DOHH2 (cell line): ENCODE data around the gene COL7A1.

ENCODE experiments used
- H3F3A ChIP-seq: fragments of 200-600 bp; sonication (generic), shearing (Covaris generic); 2 replicates; pipeline ENCODE4 v1.6.0; 2016; ENCODE audit warnings: antibody characterized with exemption, mild to moderate bottlenecking; ENCODE audit not compliant: control insufficient read depth, insufficient read depth
- H3K27ac ChIP-seq: fragments of 200-600 bp; sonication (generic); 2 replicates; pipeline ENCODE4 v1.5.1; 2014; ENCODE audit warnings: low read depth, mild to moderate bottlenecking, low read length, moderate library complexity
- H3K27me3 ChIP-seq: fragments of 200-600 bp; sonication (generic); 2 replicates; pipeline ENCODE4 v1.6.1; 2014; ENCODE audit warnings: mild to moderate bottlenecking, low read length, mixed read lengths; ENCODE audit not compliant: control insufficient read depth
- H3K36me3 ChIP-seq: fragments of 200-600 bp; sonication (generic); 2 replicates; pipeline ENCODE4 v1.6.1; 2014; ENCODE audit warnings: mild to moderate bottlenecking, low read length, moderate library complexity, mixed read lengths; ENCODE audit not compliant: control insufficient read depth
- H3K4me1 ChIP-seq: fragments of 200-600 bp; sonication (generic); 2 replicates; pipeline ENCODE4 v1.6.1; 2014; ENCODE audit warnings: mild to moderate bottlenecking, low read length, mixed read lengths; ENCODE audit not compliant: control insufficient read depth
- H3K4me2 ChIP-seq: fragments of 200-600 bp; sonication (generic); 2 replicates; pipeline ENCODE4 v1.6.0; 2014; ENCODE audit warnings: mild to moderate bottlenecking, low read length, moderate library complexity
- H3K4me3 ChIP-seq: fragments of 200-600 bp; sonication (generic); 2 replicates; pipeline ENCODE4 v1.5.1; 2014; ENCODE audit warnings: mild to moderate bottlenecking, low read length, mixed read lengths
- H3K79me2 ChIP-seq: fragments of 200-600 bp; sonication (generic); 2 replicates; pipeline ENCODE4 v1.6.1; 2014; ENCODE audit warnings: mild to moderate bottlenecking, low read length, mixed read lengths; ENCODE audit not compliant: control insufficient read depth
- H3K9me2 ChIP-seq: fragments of 200-600 bp; sonication (generic); replicated peaks from 2 replicates; pipeline ENCODE4 v1.6.1; 2014; ENCODE audit warnings: mild to moderate bottlenecking, low read length, mixed read lengths; ENCODE audit not compliant: control insufficient read depth
- H3K9me3 ChIP-seq: fragments of 200-600 bp; sonication (generic); 2 replicates; pipeline ENCODE4 v1.6.1; 2014; ENCODE audit warnings: antibody characterized with exemption, low read length, mixed read lengths; ENCODE audit not compliant: control insufficient read depth, insufficient read depth
- H4K20me1 ChIP-seq: fragments of 200-600 bp; sonication (generic); 2 replicates; pipeline ENCODE4 v1.6.0; 2014; ENCODE audit warnings: low read depth, mild to moderate bottlenecking, antibody characterized with exemption, low read length, moderate library complexity; ENCODE audit not compliant: control insufficient read depth, insufficient read depth
- CTCF ChIP-seq: fragments of 200-600 bp; sonication (generic); IDR thresholded peaks from one replicate; pipeline ENCODE4 v1.5.1; 2014; ENCODE audit warnings: antibody characterized with exemption, mild to moderate bottlenecking, low read depth, low read length; ENCODE audit not compliant: poor library complexity, severe bottlenecking
- EZH2phosphoT487 ChIP-seq: fragments of 200-600 bp; sonication (generic); IDR thresholded peaks from 2 replicates; pipeline ENCODE4 v1.6.1; 2017; ENCODE audit warnings: borderline replicate concordance, mild to moderate bottlenecking, antibody characterized with exemption, low read length, moderate library complexity, mixed read lengths

The COL7A1 gene

GRCh38 chr3:48518638-48519276, 76.4 kb downstream of the COL7A1 start:
- Histone ChIP-seq H3K4me2 (no peak overlapping the region), H3F3A (no peaks in the 10 kb centered on the region), H3K9me2 (no peaks in the 10 kb centered on the region), H4K20me1 (no peaks in the 10 kb centered on the region), H3K4me1 (peaks cover 12% of the 10 kb centered on the region), H3K4me3 (no peak overlapping the region), H3K27me3 (no peaks in the 10 kb centered on the region), H3K27ac (no peak overlapping the region), H3K9me3 (no peaks in the 10 kb centered on the region), H3K79me2 (no peaks in the 10 kb centered on the region), H3K36me3 (peaks cover 6% of the 10 kb centered on the region)
- TF ChIP-seq EZH2phosphoT487 (no peak), CTCF (no peak)

GRCh38 chr3:48518069-48518468, 77.1 kb downstream of the COL7A1 start:
- Histone ChIP-seq H3K4me1 (peaks cover 12% of the 10 kb centered on the region), H3K79me2 (no peaks in the 10 kb centered on the region), H3K9me2 (no peaks in the 10 kb centered on the region), H4K20me1 (no peaks in the 10 kb centered on the region), H3K27me3 (no peaks in the 10 kb centered on the region), H3K4me2 (no peak overlapping the region), H3K27ac (no peak overlapping the region), H3K9me3 (no peaks in the 10 kb centered on the region), H3K36me3 (peaks cover 3% of the 10 kb centered on the region; the same call in 1 of the 2 replicates), H3F3A (no peaks in the 10 kb centered on the region), H3K4me3 (no peak overlapping the region)
- TF ChIP-seq CTCF: no peak
- TF ChIP-seq EZH2phosphoT487: no peak

GRCh38 chr3:48516571-48516970, 78.6 kb downstream of the COL7A1 start:
- H3K79me2 ChIP-seq: no peaks in the 10 kb centered on the region
- no peak for TF ChIP-seq EZH2phosphoT487
- TF ChIP-seq CTCF: no peak
- H3K4me1 ChIP-seq: peaks cover 12% of the 10 kb centered on the region
- no peak overlapping the region for H3K27ac ChIP-seq
- no peaks in the 10 kb centered on the region for H3K27me3 ChIP-seq
- no peak overlapping the region for H3K4me3 ChIP-seq
- no peaks in the 10 kb centered on the region for H3K9me3 ChIP-seq
- H3K9me2 ChIP-seq: no peaks in the 10 kb centered on the region
- no peaks in the 10 kb centered on the region for H4K20me1 ChIP-seq
- H3F3A ChIP-seq: no peaks in the 10 kb centered on the region
- H3K36me3 ChIP-seq: no peaks in the 10 kb centered on the region
- H3K4me2 ChIP-seq: no peak overlapping the region
